H1 (cell line): Measurements from ENCODE around the gene BCL6B.

Source experiments
- CEBPB ChIP-seq: IDR thresholded peaks from 2 replicates; pipeline ENCODE4 v1.6.1; 2012; ENCODE audit warnings: low read depth, low read length
- CREB1 ChIP-seq: IDR thresholded peaks from 2 replicates; pipeline ENCODE4 v1.6.1; 2012; ENCODE audit warnings: inconsistent platforms
- CTCF ChIP-seq, 3 experiments: IDR thresholded peaks; 1 replicate in 2 of 3; 2 replicates in 1 of 3; pipeline versions ENCODE4 v1.5.1 to v1.6.1; 2011; ENCODE audit warnings: low read length in 3 of 3, mild to moderate bottlenecking in 3 of 3, inconsistent platforms in 2 of 3, low read depth in 1 of 3, moderate library complexity in 1 of 3; ENCODE audit not compliant: insufficient read depth in 1 of 3; ENCODE audit errors: control extremely low read depth in 1 of 3
- EP300 ChIP-seq, 2 experiments: IDR thresholded peaks; 1 replicate in 1 of 2; 2 replicates in 1 of 2; pipeline ENCODE4 v1.6.1; 2011 to 2012; ENCODE audit warnings: low read depth in 2 of 2, low read length in 2 of 2, mild to moderate bottlenecking in 2 of 2, borderline replicate concordance in 1 of 2, inconsistent platforms in 1 of 2, moderate library complexity in 1 of 2
- JUN ChIP-seq: IDR thresholded peaks from 2 replicates; pipeline ENCODE4 v1.6.1; 2011; ENCODE audit warnings: low read depth, mild to moderate bottlenecking, improper control_type of control experiment, low read length
- KDM1A ChIP-seq: fragments of 200-600, 300-600 bp; sonication (generic); IDR thresholded peaks from 2 replicates; pipeline ENCODE4 v1.7.1; 2016; ENCODE audit warnings: mild to moderate bottlenecking, low read length, borderline replicate concordance
- NRF1 ChIP-seq: IDR thresholded peaks from 2 replicates; pipeline ENCODE4 v1.6.1; 2011; ENCODE audit warnings: mild to moderate bottlenecking, low read depth, low read length, improper control_type of control experiment
- POLR2A ChIP-seq, 2 experiments: IDR thresholded peaks; 1 replicate in 1 of 2; 2 replicates in 1 of 2; pipeline ENCODE4 v1.6.1; 2011; ENCODE audit warnings: low read depth in 2 of 2, low read length in 2 of 2, mild to moderate bottlenecking in 2 of 2; ENCODE audit errors: control extremely low read depth in 1 of 2
- RAD21 ChIP-seq, 2 experiments: IDR thresholded peaks in 1 of 2; conservative IDR thresholded peaks in 1 of 2; 2 replicates each; pipeline ENCODE4 v1.6.1; 2011; ENCODE audit warnings: low read depth in 2 of 2, low read length in 2 of 2, improper control_type of control experiment in 1 of 2, inconsistent platforms in 1 of 2, mild to moderate bottlenecking in 1 of 2, moderate library complexity in 1 of 2
- SAP30 ChIP-seq: fragments of 300-600 bp; sonication (generic); IDR thresholded peaks from 2 replicates; pipeline ENCODE4 v1.7.1; 2012; ENCODE audit warnings: low read length, moderate library complexity, mild to moderate bottlenecking, inconsistent platforms; ENCODE audit not compliant: insufficient read depth, insufficient replicate concordance
- SIRT6 ChIP-seq: IDR thresholded peaks from one replicate; pipeline ENCODE4 v1.7.1; 2012; ENCODE audit warnings: low read length, inconsistent platforms
- TAF7 ChIP-seq: optimal IDR thresholded peaks from 2 replicates; pipeline ENCODE3; 2011; ENCODE audit warnings: low read depth, mild to moderate bottlenecking, inconsistent platforms, low read length, moderate library complexity, borderline replicate concordance
- ZNF274 ChIP-seq: IDR thresholded peaks from 2 replicates; pipeline ENCODE4 v1.7.0; 2012; ENCODE audit warnings: low read length, borderline replicate concordance; ENCODE audit errors: extremely low read depth

DNA sequence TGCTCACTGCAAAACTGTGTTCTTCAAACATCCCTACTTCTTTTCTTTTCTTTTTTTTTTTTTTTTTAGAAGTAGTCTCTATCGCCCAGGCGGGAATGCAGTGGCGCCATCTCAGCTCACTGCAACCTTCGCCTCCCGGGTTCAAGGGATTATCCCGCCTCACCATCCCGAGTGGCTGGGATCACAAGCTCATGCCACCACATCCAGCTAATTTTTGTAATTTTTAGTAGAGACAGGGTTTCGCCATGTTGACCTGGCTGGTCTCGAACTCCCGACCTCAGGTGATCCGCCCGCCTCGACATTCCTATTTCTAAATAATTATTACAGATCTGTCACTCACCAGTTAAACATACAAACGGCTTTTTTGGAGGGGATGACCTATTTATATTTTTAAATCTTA, 11.4 kb upstream of the BCL6B start:
- TF ChIP-seq POLR2A (IDR thresholded peaks at IDR 0.05; ENCODE audit: control extremely low read depth in 1 of 2, low read depth in 2 of 2, low read length in 2 of 2) (no peak), EP300 (IDR thresholded peaks at IDR 0.05; ENCODE audit: borderline replicate concordance in 1 of 2, low read depth in 2 of 2, low read length in 2 of 2) (no peak), CTCF (IDR thresholded peaks at IDR 0.05; ENCODE audit: control extremely low read depth in 1 of 3, insufficient read depth in 1 of 3, low read depth in 1 of 3, low read length in 3 of 3) (no peak), SIRT6 (no peak), NRF1 (no peak), RAD21 (IDR thresholded peaks at IDR 0.05 in 1 of 2, conservative IDR thresholded peaks at IDR 0.05 in 1 of 2; ENCODE audit: low read depth in 2 of 2, low read length in 2 of 2) (no peak), JUN (no peak), ZNF274 (no peak), KDM1A (no peak), CEBPB (no peak), TAF7 (no peak), CREB1 (no peak), SAP30 (no peak)
